ENCODE measurements around the gene PTGDS.

The PTGDS gene

GRCh38 chr9:136947028-136947891 lies 30.0 kb upstream of the PTGDS start (continued):
- TF ChIP-seq CREB5 (CRISPR knock-in tag; IDR thresholded peaks at IDR 0.05; ENCODE audit: low read depth) (no peak), POU6F1 (CRISPR knock-in tag; IDR thresholded peaks at IDR 0.05; ENCODE audit: borderline replicate concordance, low read depth) (no peak), ESRRG (CRISPR knock-in tag; IDR thresholded peaks at IDR 0.05) (no peak), ZNF70 (CRISPR knock-in tag; IDR thresholded peaks at IDR 0.05) (no peak), BACH2 (CRISPR knock-in tag; IDR thresholded peaks at IDR 0.05; ENCODE audit: borderline replicate concordance) (no peak)

GRCh38 chr9:136947955-136948510 lies 29.3 kb upstream of the PTGDS start:
- no peak for ATAC-seq

GRCh38 chr9:136949239-136949816 lies 28.0 kb upstream of the PTGDS start:
- peak; percentile 15 for ATAC-seq
- TF ChIP-seq OSR1 (CRISPR knock-in tag; IDR thresholded peaks at IDR 0.05) = no peak
- no peak for TF ChIP-seq BACH2 (CRISPR knock-in tag; IDR thresholded peaks at IDR 0.05; ENCODE audit: borderline replicate concordance)
- TF ChIP-seq ISL1 (CRISPR knock-in tag; IDR thresholded peaks at IDR 0.05) = no peak
- TF ChIP-seq ZNF565 (CRISPR knock-in tag; conservative IDR thresholded peaks at IDR 0.05; ENCODE audit: low read depth) = no peak
- TF ChIP-seq ZNF70 (CRISPR knock-in tag; IDR thresholded peaks at IDR 0.05) = no peak

More at GRCh38 chr9:136947955-136948510, 29.3 kb upstream of the PTGDS start:
- TF ChIP-seq TSHZ2 (CRISPR knock-in tag; IDR thresholded peaks at IDR 0.05) (no peak), SNAI2 (CRISPR knock-in tag; IDR thresholded peaks at IDR 0.05) (no peak), TOX (CRISPR knock-in tag; IDR thresholded peaks at IDR 0.05; ENCODE audit: borderline replicate concordance) (no peak), ZFP30 (CRISPR knock-in tag; IDR thresholded peaks at IDR 0.05) (no peak), ARNTL (CRISPR knock-in tag; IDR thresholded peaks at IDR 0.05; ENCODE audit: borderline replicate concordance, low read depth) (no peak), ZFP3 (CRISPR knock-in tag; IDR thresholded peaks at IDR 0.05) (no peak), ESRRG (CRISPR knock-in tag; IDR thresholded peaks at IDR 0.05) (no peak), ZNF70 (CRISPR knock-in tag; IDR thresholded peaks at IDR 0.05) (no peak)

GRCh38 chr9:136949817-136950655 lies 27.3 kb upstream of the PTGDS start:
- peak; percentile 92 for ATAC-seq
- TF ChIP-seq ZNF8 (CRISPR knock-in tag; IDR thresholded peaks at IDR 0.05) = no peak
- peak; percentile 65; the same call in 1 of the 2 replicates for TF ChIP-seq SNAI2 (CRISPR knock-in tag; IDR thresholded peaks at IDR 0.05)

GRCh38 chr9:136950656-136951276 lies 26.5 kb upstream of the PTGDS start:
- peak; percentile 36 for ATAC-seq
- TF ChIP-seq TOX (CRISPR knock-in tag; IDR thresholded peaks at IDR 0.05; ENCODE audit: borderline replicate concordance) (no peak), ZNF8 (CRISPR knock-in tag; IDR thresholded peaks at IDR 0.05) (no peak)

Measured in SK-N-SH treated with all-trans-retinoic acid at 6 μM for 48 hours (cell line).